ENCODE data around the gene ALPP. TPM values are rescaled to one million over a fixed set of nuclear protein-coding genes. Genes with fewer than 3 reads are reported as not detected.

Gene ALPP
- total and polyA plus RNA-seq, 2 of the 13 experiments (the other 11 are each of a cell fraction or from before 2014, with no cell fraction given) = not detected

- TF ChIP-seq DBP (CRISPR knock-in tag; IDR thresholded peaks at IDR 0.05; ENCODE audit: not compliant biosample characterization) = no peak
- TF ChIP-seq, protein P1, sequence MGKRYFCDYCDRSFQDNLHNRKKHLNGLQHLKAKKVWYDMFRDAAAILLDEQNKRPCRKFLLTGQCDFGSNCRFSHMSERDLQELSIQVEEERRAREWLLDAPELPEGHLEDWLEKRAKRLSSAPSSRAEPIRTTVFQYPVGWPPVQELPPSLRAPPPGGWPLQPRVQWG (CRISPR knock-in tag; IDR thresholded peaks at IDR 0.05; ENCODE audit: borderline replicate concordance, low read depth) = no peak
- no peak for TF ChIP-seq FIP1L1 (IDR thresholded peaks at IDR 0.05; ENCODE audit: borderline replicate concordance, insufficient read depth, low read depth, low read length)
These were observed 36.7 kb downstream of the ALPP start (continued) for GRCh38 chr2:232415138-232415690.

GRCh38 chr2:232415736-232416520 is 37.4 kb downstream of the ALPP start:
- WGBS (ENCODE audit: low lambda C conversion rate) = 28% methylated on average over 10 of the region's 12 CpGs
- POLR2A ChIA-PET = no interaction called here
- ATAC-seq = no peak

More at GRCh38 chr2:232415736-232416520, 37.4 kb downstream of the ALPP start:
- H3K4me3 ChIP-seq (replicated peaks in 1 of 3; ENCODE audit: insufficient read depth in 1 of 3, low read depth in 2 of 3, low read length in 3 of 3) = no peak overlapping the region
- H2AFZ ChIP-seq (ENCODE audit: low read length) = no peak overlapping the region
- TF ChIP-seq, protein P2, sequence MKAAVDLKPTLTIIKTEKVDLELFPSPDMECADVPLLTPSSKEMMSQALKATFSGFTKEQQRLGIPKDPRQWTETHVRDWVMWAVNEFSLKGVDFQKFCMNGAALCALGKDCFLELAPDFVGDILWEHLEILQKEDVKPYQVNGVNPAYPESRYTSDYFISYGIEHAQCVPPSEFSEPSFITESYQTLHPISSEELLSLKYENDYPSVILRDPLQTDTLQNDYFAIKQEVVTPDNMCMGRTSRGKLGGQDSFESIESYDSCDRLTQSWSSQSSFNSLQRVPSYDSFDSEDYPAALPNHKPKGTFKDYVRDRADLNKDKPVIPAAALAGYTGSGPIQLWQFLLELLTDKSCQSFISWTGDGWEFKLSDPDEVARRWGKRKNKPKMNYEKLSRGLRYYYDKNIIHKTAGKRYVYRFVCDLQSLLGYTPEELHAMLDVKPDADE (CRISPR knock-in tag; IDR thresholded peaks at IDR 0.05) = no peak
- TF ChIP-seq CSRNP1 (CRISPR knock-in tag; IDR thresholded peaks at IDR 0.05) (no peak), ZNF770 (CRISPR knock-in tag; IDR thresholded peaks at IDR 0.05) (no peak), ZNF777 (CRISPR knock-in tag; IDR thresholded peaks at IDR 0.05) (no peak), ZNF326 (CRISPR knock-in tag; IDR thresholded peaks at IDR 0.05; ENCODE audit: borderline replicate concordance) (no peak)
- TF ChIP-seq, protein P3, sequence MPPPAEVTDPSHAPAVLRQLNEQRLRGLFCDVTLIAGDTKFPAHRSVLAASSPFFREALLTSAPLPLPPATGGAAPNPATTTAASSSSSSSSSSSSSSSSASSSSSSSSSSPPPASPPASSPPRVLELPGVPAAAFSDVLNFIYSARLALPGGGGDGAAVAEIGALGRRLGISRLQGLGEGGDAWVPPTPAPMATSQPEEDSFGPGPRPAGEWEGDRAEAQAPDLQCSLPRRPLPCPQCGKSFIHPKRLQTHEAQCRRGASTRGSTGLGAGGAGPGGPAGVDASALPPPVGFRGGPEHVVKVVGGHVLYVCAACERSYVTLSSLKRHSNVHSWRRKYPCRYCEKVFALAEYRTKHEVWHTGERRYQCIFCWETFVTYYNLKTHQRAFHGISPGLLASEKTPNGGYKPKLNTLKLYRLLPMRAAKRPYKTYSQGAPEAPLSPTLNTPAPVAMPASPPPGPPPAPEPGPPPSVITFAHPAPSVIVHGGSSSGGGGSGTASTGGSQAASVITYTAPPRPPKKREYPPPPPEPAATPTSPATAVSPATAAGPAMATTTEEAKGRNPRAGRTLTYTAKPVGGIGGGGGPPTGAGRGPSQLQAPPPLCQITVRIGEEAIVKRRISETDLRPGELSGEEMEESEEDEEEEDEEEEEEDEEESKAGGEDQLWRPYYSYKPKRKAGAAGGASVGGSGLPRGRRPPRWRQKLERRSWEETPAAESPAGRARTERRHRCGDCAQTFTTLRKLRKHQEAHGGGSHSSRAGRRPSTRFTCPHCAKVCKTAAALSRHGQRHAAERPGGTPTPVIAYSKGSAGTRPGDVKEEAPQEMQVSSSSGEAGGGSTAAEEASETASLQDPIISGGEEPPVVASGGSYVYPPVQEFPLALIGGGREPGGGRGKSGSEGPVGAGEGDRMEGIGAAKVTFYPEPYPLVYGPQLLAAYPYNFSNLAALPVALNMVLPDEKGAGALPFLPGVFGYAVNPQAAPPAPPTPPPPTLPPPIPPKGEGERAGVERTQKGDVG (CRISPR knock-in tag; IDR thresholded peaks at IDR 0.05; ENCODE audit: borderline replicate concordance) = no peak
- CTCF ChIA-PET (ENCODE audit: low intra/inter-chr PET ratio, low total read pairs) = no interaction called here
- FAIRE-seq = no peak
- H3K79me2 ChIP-seq (ENCODE audit: insufficient read depth, low read length) = no peaks in the 10 kb centered on the region
- no peak overlapping the region for H3K4me2 ChIP-seq (ENCODE audit: low read depth, low read length)
- no peaks in the 10 kb centered on the region for H3K36me3 ChIP-seq (replicated peaks in 1 of 2; ENCODE audit: control insufficient read depth in 1 of 2, insufficient read depth in 2 of 2, low read length in 2 of 2)
- intact Hi-C loops (cut with micrococcal nuclease; ENCODE audit: unreplicated experiment) = no loop called here
- peaks cover 13 to 70% of the 10 kb centered on the region in 2 experiments for H3K27me3 ChIP-seq (ENCODE audit: control insufficient read depth in 1 of 2, insufficient read depth in 2 of 2, low read length in 2 of 2)
- no peak overlapping the region for H3K9ac ChIP-seq (ENCODE audit: insufficient read depth, low read depth, low read length)
- H3K4me1 ChIP-seq (ENCODE audit: insufficient read depth, low read length) = no peaks in the 10 kb centered on the region
- DNase-seq (ENCODE audit: low spot score) = no peak
- no peak overlapping the region for H3K27ac ChIP-seq (ENCODE audit: extremely low read length, insufficient read depth, low read length)
- no peaks in the 10 kb centered on the region for H3K9me3 ChIP-seq (ENCODE audit: low read length)
- H4K20me1 ChIP-seq (ENCODE audit: insufficient read depth, low read length) = no peaks in the 10 kb centered on the region
- in situ Hi-C loops (cut with HindIII; ENCODE audit: extremely low pct_ligation_motif_present, low pct_unique_long_range_greater_than_20kb) = no loop called here
- BruUV-seq (replicated peaks) = no TSS peak
